GM23338 (cell line): Measurements from ENCODE around the gene SLC25A44. TPM values are rescaled to one million over a fixed set of nuclear protein-coding genes. Genes with fewer than 3 reads are reported as not detected.

Source experiments
- ATAC-seq: fragments of 200-7000 bp; cut with Tn5 transposase; 3 replicates; pipeline ENCODE4 v1.9.1; 2020
- DNase-seq: peaks from one replicate; pipeline ENCODE4 v3.0.0-alpha.2; 2015; ENCODE audit warnings: low spot score
- H2AFZ ChIP-seq: fragments of 200-600 bp; sonication (generic); 2 replicates; pipeline ENCODE4 v1.8.0; 2016; ENCODE audit warnings: antibody characterized with exemption, mild to moderate bottlenecking, moderate library complexity
- H3F3A ChIP-seq: fragments of 200-600 bp; sonication (generic); replicated peaks from 2 replicates; pipeline ENCODE4 v1.8.0; 2017; ENCODE audit warnings: antibody characterized with exemption, mixed run types, low read depth
- H3K27ac ChIP-seq: fragments of 200-600 bp; sonication (generic); 2 replicates; pipeline ENCODE4 v1.6.1; 2016; ENCODE audit warnings: low read depth
- H3K27me3 ChIP-seq: fragments of 200-600 bp; sonication (generic); 2 replicates; pipeline ENCODE4 v1.8.0; 2016; ENCODE audit warnings: mild to moderate bottlenecking, mixed run types, moderate library complexity; ENCODE audit not compliant: insufficient read depth
- H3K36me3 ChIP-seq: fragments of 200-600 bp; sonication (generic); 2 replicates; pipeline ENCODE4 v1.8.0; 2016; ENCODE audit warnings: mild to moderate bottlenecking; ENCODE audit not compliant: insufficient read depth
- H3K4me1 ChIP-seq: fragments of 200-600 bp; sonication (generic); 2 replicates; pipeline ENCODE4 v1.8.0; 2016; ENCODE audit warnings: mild to moderate bottlenecking, moderate library complexity; ENCODE audit not compliant: insufficient read depth
- H3K4me2 ChIP-seq: fragments of 200-600 bp; sonication (generic); 2 replicates; pipeline ENCODE4 v1.7.1; 2017; ENCODE audit warnings: mixed run types
- H3K4me3 ChIP-seq: fragments of 200-600 bp; sonication (generic); 2 replicates; pipeline ENCODE4 v1.6.1; 2016; ENCODE audit warnings: mixed run types
- H3K79me2 ChIP-seq: fragments of 200-600 bp; sonication (generic); replicated peaks from 2 replicates; pipeline ENCODE4 v1.8.0; 2017; ENCODE audit warnings: mild to moderate bottlenecking; ENCODE audit not compliant: insufficient read depth
- H3K9me2 ChIP-seq: fragments of 200-600 bp; sonication (generic); 2 replicates; pipeline ENCODE4 v1.8.0; 2017; ENCODE audit not compliant: insufficient read depth
- H4K20me1 ChIP-seq: fragments of 200-600 bp; sonication (generic); replicated peaks from 2 replicates; pipeline ENCODE4 v1.8.0; 2017; ENCODE audit warnings: mild to moderate bottlenecking; ENCODE audit not compliant: insufficient read depth
- H3K27ac Mint-ChIP-seq: 2 replicates; pipeline ENCODE4 v1.8.0; 2020; ENCODE audit warnings: inconsistent platforms, mild to moderate bottlenecking, moderate library complexity, mixed read lengths
- H3K27me3 Mint-ChIP-seq: 3 replicates; pipeline ENCODE4 v1.8.0; 2022; ENCODE audit warnings: low read depth, mild to moderate bottlenecking, moderate library complexity, mixed read lengths, inconsistent platforms; ENCODE audit not compliant: insufficient read depth, poor library complexity
- H3K36me3 Mint-ChIP-seq: 3 replicates; pipeline ENCODE4 v1.8.0; 2021; ENCODE audit warnings: low read depth, mild to moderate bottlenecking, inconsistent platforms, moderate library complexity, mixed read lengths
- H3K4me1 Mint-ChIP-seq: 3 replicates; pipeline ENCODE4 v1.8.0; 2020; ENCODE audit warnings: mild to moderate bottlenecking, inconsistent platforms, mixed read lengths
- H3K4me3 Mint-ChIP-seq: 3 replicates; pipeline ENCODE4 v1.8.0; 2021; ENCODE audit warnings: moderate library complexity, mild to moderate bottlenecking, inconsistent platforms, mixed read lengths
- H3K9me3 Mint-ChIP-seq: 3 replicates; pipeline ENCODE4 v1.8.0; 2020; ENCODE audit warnings: moderate library complexity, mild to moderate bottlenecking, inconsistent platforms, mixed read lengths
- EZH2phosphoT487 ChIP-seq: fragments of 200-600 bp; sonication (generic); IDR thresholded peaks from one replicate; pipeline ENCODE4 v1.8.1; 2018; ENCODE audit warnings: antibody characterized with exemption; ENCODE audit not compliant: unreplicated experiment
- STAT1 ChIP-seq: IDR thresholded peaks from one replicate; pipeline ENCODE4 v1.6.1; 2016; ENCODE audit warnings: antibody characterized with exemption; ENCODE audit not compliant: unreplicated experiment
- ZNF114 ChIP-seq: fragments of 250-450 bp; sonication (Bioruptor Pico); IDR thresholded peaks from 2 replicates; pipeline ENCODE4 v1.5.0; 2020; ENCODE audit warnings: mild to moderate bottlenecking, moderate library complexity
- ZNF331 ChIP-seq: fragments of 250-450 bp; sonication (Bioruptor Pico); IDR thresholded peaks from 2 replicates; pipeline ENCODE4 v1.5.0; 2020; ENCODE audit warnings: low read depth, mild to moderate bottlenecking, moderate library complexity
- ZNF462 ChIP-seq: fragments of 250-450 bp; sonication (Bioruptor Pico); IDR thresholded peaks from 2 replicates; pipeline ENCODE4 v1.5.0; 2020; ENCODE audit warnings: mild to moderate bottlenecking, moderate library complexity
- polyA plus RNA-seq: library from polyadenylated mRNA; unstranded; fragments of >200 nt; fragmentation: Nextera tagmentation; extraction: Ambion mirVana; gene quantifications from 2 replicates; pipeline ENCODE4 v1.2.1, GENCODE V29; 2016
- total RNA-seq: library from RNA; depleted of rRNA; stranded (reverse); fragments of >200 nt; shearing (Covaris generic); gene quantifications from 2 replicates; pipeline ENCODE4 v1.2.3, GENCODE V29; 2014
- TF ChIP-seq, protein P1 (sequence below): IDR thresholded peaks from 2 replicates; pipeline ENCODE4 v1.6.1; 2016; ENCODE audit warnings: antibody characterized with exemption

The SLC25A44 gene
- total and polyA plus RNA-seq, 2 experiments from 2014 or later = 7.0 to 25.1 TPM

- TF ChIP-seq ZNF462 (CRISPR knock-in tag) (no peak), STAT1 (no peak)
These were observed 29.6 kb upstream of the SLC25A44 start (continued) for GRCh38 chr1:156164125-156164831.

GRCh38 chr1:156165083-156165482, 28.8 kb upstream of the SLC25A44 start:
- no peaks in the 10 kb centered on the region for H3K36me3 ChIP-seq
- H3F3A ChIP-seq = peaks cover 4% of the 10 kb centered on the region; the same call in 1 of the 2 replicates
- Mint-ChIP-seq H3K27ac (no peak overlapping the region), H3K9me3 (no peaks in the 10 kb centered on the region), H3K4me3 (no peak overlapping the region), H3K27me3 (peaks cover 5% of the 10 kb centered on the region), H3K4me1 (peaks cover 18% of the 10 kb centered on the region), H3K36me3 (peaks cover 4% of the 10 kb centered on the region; the same call in 1 of the 3 replicates)
- no peak overlapping the region for H3K4me2 ChIP-seq
- H3K27me3 ChIP-seq = no peaks in the 10 kb centered on the region
- ATAC-seq = no peak
- no peak overlapping the region for H3K4me3 ChIP-seq
- no peaks in the 10 kb centered on the region for H4K20me1 ChIP-seq
- DNase-seq = no peak
- no peaks in the 10 kb centered on the region for H3K9me2 ChIP-seq
- H2AFZ ChIP-seq = no peak overlapping the region
- H3K79me2 ChIP-seq = no peaks in the 10 kb centered on the region
- H3K27ac ChIP-seq = no peak overlapping the region
- peaks cover 16% of the 10 kb centered on the region for H3K4me1 ChIP-seq
- TF ChIP-seq ZNF462 (CRISPR knock-in tag) = no peak
- TF ChIP-seq ZNF331 = no peak
- TF ChIP-seq ZNF114 (CRISPR knock-in tag) = no peak
- TF ChIP-seq, protein P1, sequence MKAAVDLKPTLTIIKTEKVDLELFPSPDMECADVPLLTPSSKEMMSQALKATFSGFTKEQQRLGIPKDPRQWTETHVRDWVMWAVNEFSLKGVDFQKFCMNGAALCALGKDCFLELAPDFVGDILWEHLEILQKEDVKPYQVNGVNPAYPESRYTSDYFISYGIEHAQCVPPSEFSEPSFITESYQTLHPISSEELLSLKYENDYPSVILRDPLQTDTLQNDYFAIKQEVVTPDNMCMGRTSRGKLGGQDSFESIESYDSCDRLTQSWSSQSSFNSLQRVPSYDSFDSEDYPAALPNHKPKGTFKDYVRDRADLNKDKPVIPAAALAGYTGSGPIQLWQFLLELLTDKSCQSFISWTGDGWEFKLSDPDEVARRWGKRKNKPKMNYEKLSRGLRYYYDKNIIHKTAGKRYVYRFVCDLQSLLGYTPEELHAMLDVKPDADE = no peak
- TF ChIP-seq EZH2phosphoT487 = no peak
